AG08396 (cell line): ENCODE measurements around the gene CCDC190.
"Not testable (repeated sequence)": the region's sequence is repeated elsewhere in the genome, so short reads cannot be mapped to it uniquely, and the experiment has no call there.

Experiments
- DNase-seq: peaks from one replicate; pipeline ENCODE4 v3.0.0; 2012; ENCODE audit warnings: low spot score, mixed read lengths

The CCDC190 gene

GRCh38 chr1:162832470-162832869 lies 28.5 kb downstream of the CCDC190 start:
- DNase-seq = no peak

- no peak for DNase-seq
Observed at GRCh38 chr1:162829268-162829667, 31.7 kb downstream of the CCDC190 start.

- DNase-seq = no peak
Observed at GRCh38 chr1:162823771-162824525, 37.0 kb downstream of the CCDC190 start.

- DNase-seq = no peak
Observed at GRCh38 chr1:162823231-162823630, 37.7 kb downstream of the CCDC190 start.

- DNase-seq = peak; percentile 45
Observed at GRCh38 chr1:162822391-162823200, 38.4 kb downstream of the CCDC190 start.

- not testable (repeated sequence) for DNase-seq
Observed at GRCh38 chr1:162818666-162819065, 42.3 kb downstream of the CCDC190 start.

- not testable (repeated sequence) for DNase-seq
Observed at GRCh38 chr1:162818136-162818535, 42.8 kb downstream of the CCDC190 start.

GRCh38 chr1:162812357-162812756 lies 48.6 kb downstream of the CCDC190 start:
- DNase-seq = not testable (repeated sequence)

- not testable (repeated sequence) for DNase-seq
Observed at GRCh38 chr1:162807503-162807902, 53.5 kb downstream of the CCDC190 start.
